ENCODE results near the gene PRDX5.

Gene PRDX5

GRCh38 chr11:64276653-64277431, 41.1 kb upstream of the PRDX5 start:
- H3K4me3 ChIP-seq (ENCODE audit: low read depth, low read length) = no peak overlapping the region
- DNase-seq (ENCODE audit: low read depth, low spot score) = no peak
- ChIA-PET POLR2A (interaction anchor here (0.6 kb wide), 1 partner anchor 57 kb away, joined by 3 read pairs; no protein-coding TSS in a partner anchor), CTCF (interaction anchor here (1.0 to 5.0 kb wide), 5 partner anchors 24 to 78 kb away, joined by 3 to 20 read pairs (median 4); partner anchors contain the start of gene PLCB3)
- TF ChIP-seq CTCF (IDR thresholded peaks at IDR 0.05; ENCODE audit: insufficient read depth, low read length, missing control alignments) = no peak

GRCh38 chr11:64278576-64279190, 39.2 kb upstream of the PRDX5 start:
- H3K4me3 ChIP-seq (ENCODE audit: low read depth, low read length) = no peak overlapping the region
- CTCF ChIA-PET = interaction anchor here (1.4 to 5.0 kb wide), 3 partner anchors 22 to 28 kb away, joined by 4 to 20 read pairs (median 4); partner anchors contain the start of gene PLCB3
- POLR2A ChIA-PET = no interaction called here
- TF ChIP-seq CTCF (IDR thresholded peaks at IDR 0.05; ENCODE audit: insufficient read depth, low read length, missing control alignments) = no peak
- no peak for DNase-seq (ENCODE audit: low read depth, low spot score)

- ChIA-PET POLR2A (interaction anchor here (0.7 to 2.2 kb wide), 2 partner anchors 12 to 37 kb away, joined by 3 to 8 read pairs; no protein-coding TSS in a partner anchor), CTCF (interaction anchor here (1.2 to 10.7 kb wide), 6 partner anchors 8 to 73 kb away, joined by 3 to 166 read pairs (median 18); partner anchors contain the start of genes CATSPERZ and ESRRA)
- TF ChIP-seq CTCF (IDR thresholded peaks at IDR 0.05; ENCODE audit: insufficient read depth, low read length, missing control alignments) = no peak
- no peak overlapping the region for H3K4me3 ChIP-seq (ENCODE audit: low read depth, low read length)
- DNase-seq (ENCODE audit: low read depth, low spot score) = no peak
These were observed 35.8 kb upstream of the PRDX5 start for GRCh38 chr11:64281957-64282770.

GRCh38 chr11:64283092-64283491, 34.8 kb upstream of the PRDX5 start:
- H3K4me3 ChIP-seq (ENCODE audit: low read depth, low read length) = peak overlapping the region; percentile 73; the same call in 1 of the 2 replicates
- DNase-seq (ENCODE audit: low read depth, low spot score) = no peak
- no peak for TF ChIP-seq CTCF (IDR thresholded peaks at IDR 0.05; ENCODE audit: insufficient read depth, low read length, missing control alignments)
- ChIA-PET POLR2A (interaction anchor here (0.7 to 2.2 kb wide), 4 partner anchors 11 to 37 kb away, joined by 3 to 8 read pairs (median 3); partner anchors contain the start of gene ESRRA), CTCF (interaction anchor here (0.9 to 10.7 kb wide), 8 partner anchors 9 to 405 kb away, joined by 3 to 166 read pairs (median 8); partner anchors contain the start of genes CATSPERZ and ESRRA)

GRCh38 chr11:64284048-64284961, 33.6 kb upstream of the PRDX5 start, which contains the start of gene BAD:
TSS of gene BAD (minus strand) at chr11:64284665. CDS start at chr11:64284368, 297 bp downstream.
- TF ChIP-seq CTCF (IDR thresholded peaks at IDR 0.05; ENCODE audit: insufficient read depth, low read length, missing control alignments) = no peak
- CTCF ChIA-PET = interaction anchor here (0.9 to 10.7 kb wide), 8 partner anchors 10 to 404 kb away, joined by 3 to 166 read pairs (median 8); partner anchors contain the start of genes CATSPERZ and ESRRA
- DNase-seq (ENCODE audit: low read depth, low spot score) = no peak
- peak within 1 kb of the TSS; percentile 73 for H3K4me3 ChIP-seq (ENCODE audit: low read depth, low read length)
- POLR2A ChIA-PET = interaction anchor here (0.9 to 2.2 kb wide), 5 partner anchors 12 to 16 kb away, joined by 3 to 9 read pairs (median 7); no protein-coding TSS in a partner anchor

Data from AG04449 (cell line).